GM12891 (cell line): ENCODE results near the gene SRRM5.

Source experiments
- POLR2A ChIP-seq: IDR thresholded peaks from 2 replicates; pipeline ENCODE4 v1.6.1; 2011; ENCODE audit warnings: low read depth, low read length, control low read depth
- POLR2AphosphoS5 ChIP-seq: IDR thresholded peaks from 2 replicates; pipeline ENCODE4 v1.6.1; 2011; ENCODE audit warnings: low read depth, low read length, control low read depth
- POU2F2 ChIP-seq: IDR thresholded peaks from 2 replicates; pipeline ENCODE4 v1.6.1; 2011; ENCODE audit warnings: low read depth, mild to moderate bottlenecking, control low read depth, low read length, moderate library complexity
- SPI1 ChIP-seq: IDR thresholded peaks from 2 replicates; pipeline ENCODE4 v1.6.1; 2011; ENCODE audit warnings: low read depth, low read length, control low read depth
- TAF1 ChIP-seq: IDR thresholded peaks from 2 replicates; pipeline ENCODE4 v1.6.1; 2011; ENCODE audit warnings: low read depth, low read length, control low read depth

DNA sequence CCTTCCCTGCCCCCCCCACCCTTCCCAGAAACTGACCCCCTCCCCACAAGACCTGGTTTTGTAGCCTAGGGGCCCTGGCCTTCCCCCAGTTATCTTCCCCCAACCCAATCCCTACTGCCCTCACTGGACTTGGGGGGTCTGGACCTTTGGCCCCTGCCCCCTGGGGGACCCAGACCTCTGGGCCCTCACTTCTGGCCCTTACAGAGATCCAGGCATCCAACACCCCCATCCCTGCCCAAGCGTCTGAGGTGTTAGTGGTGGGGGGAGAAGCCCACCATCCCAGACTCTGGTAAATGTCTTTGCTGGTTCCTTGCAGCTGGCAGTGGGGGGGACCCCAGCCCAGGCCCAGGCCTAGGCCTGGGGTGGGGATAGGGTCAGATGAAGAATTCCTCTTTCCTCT is 11.1 kb downstream of the SRRM5 start:
- TF ChIP-seq TAF1, result no peak
- no peak for TF ChIP-seq POLR2A
- no peak for TF ChIP-seq POLR2AphosphoS5
- TF ChIP-seq SPI1, result no peak
- TF ChIP-seq POU2F2, result no peak
